ENCODE results near the gene RYR2.

RYR2 gene

DNA sequence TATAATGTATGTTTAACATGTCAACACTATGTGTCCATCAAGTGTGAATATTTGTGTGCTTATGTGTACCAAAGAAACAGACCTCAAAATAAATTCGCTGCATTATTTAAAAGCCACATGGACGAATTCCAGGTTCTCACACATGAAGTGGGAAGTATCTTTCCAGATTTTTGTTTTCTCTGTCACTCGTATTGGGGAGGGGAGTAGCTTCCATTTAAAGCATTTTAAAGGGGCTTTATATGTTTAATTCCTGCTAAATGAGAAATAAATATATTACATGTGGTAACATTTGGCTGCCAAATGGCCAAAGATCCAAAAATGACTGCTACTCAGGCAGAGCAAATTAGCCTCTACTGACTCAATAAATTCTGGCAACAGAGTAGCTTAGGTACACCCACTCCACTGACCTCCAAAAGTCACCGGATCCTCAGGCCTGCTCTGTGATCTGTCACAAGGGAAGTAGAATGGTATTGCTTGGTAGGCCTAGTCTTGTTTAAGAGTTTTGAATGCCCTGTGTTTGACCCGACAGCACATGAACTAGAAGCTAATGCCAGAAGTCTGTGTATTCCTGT is 670.7 kb downstream of the RYR2 start:
- no peak for DNase-seq (ENCODE audit: low spot score)
- in situ Hi-C loops (cut with MboI; ENCODE audit: low pct_unique_long_range_greater_than_20kb, low sequenced_read_pairs, unreplicated experiment) = no loop called here
- TF ChIP-seq, protein P1, sequence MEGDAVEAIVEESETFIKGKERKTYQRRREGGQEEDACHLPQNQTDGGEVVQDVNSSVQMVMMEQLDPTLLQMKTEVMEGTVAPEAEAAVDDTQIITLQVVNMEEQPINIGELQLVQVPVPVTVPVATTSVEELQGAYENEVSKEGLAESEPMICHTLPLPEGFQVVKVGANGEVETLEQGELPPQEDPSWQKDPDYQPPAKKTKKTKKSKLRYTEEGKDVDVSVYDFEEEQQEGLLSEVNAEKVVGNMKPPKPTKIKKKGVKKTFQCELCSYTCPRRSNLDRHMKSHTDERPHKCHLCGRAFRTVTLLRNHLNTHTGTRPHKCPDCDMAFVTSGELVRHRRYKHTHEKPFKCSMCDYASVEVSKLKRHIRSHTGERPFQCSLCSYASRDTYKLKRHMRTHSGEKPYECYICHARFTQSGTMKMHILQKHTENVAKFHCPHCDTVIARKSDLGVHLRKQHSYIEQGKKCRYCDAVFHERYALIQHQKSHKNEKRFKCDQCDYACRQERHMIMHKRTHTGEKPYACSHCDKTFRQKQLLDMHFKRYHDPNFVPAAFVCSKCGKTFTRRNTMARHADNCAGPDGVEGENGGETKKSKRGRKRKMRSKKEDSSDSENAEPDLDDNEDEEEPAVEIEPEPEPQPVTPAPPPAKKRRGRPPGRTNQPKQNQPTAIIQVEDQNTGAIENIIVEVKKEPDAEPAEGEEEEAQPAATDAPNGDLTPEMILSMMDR (IDR thresholded peaks at IDR 0.05; ENCODE audit: extremely low read depth, insufficient read depth, missing control alignments) = no peak

DNA sequence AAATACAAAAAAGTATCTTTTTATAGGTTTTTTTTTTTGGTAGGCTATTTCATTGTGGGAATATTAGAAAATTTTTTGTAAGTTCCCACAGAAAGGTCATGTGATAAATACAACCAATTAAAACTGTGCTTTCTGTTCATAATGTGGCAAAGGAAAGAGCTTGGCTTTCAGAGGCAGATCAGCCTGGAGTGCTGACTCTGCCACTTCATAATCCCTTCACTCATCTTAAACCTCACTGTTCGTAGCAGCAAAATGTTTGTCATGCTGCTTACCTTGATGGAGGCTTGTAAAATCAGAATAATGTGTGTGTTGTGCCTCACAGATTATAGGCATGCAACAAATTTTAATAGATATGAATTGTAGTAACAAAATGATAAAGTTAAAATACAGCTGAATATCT is 671.9 kb downstream of the RYR2 start:
- TF ChIP-seq, protein P1 (IDR thresholded peaks at IDR 0.05; ENCODE audit: extremely low read depth, insufficient read depth, missing control alignments) = no peak
- in situ Hi-C loops (cut with MboI; ENCODE audit: low pct_unique_long_range_greater_than_20kb, low sequenced_read_pairs, unreplicated experiment) = no loop called here
- no peak for DNase-seq (ENCODE audit: low spot score)

DNA sequence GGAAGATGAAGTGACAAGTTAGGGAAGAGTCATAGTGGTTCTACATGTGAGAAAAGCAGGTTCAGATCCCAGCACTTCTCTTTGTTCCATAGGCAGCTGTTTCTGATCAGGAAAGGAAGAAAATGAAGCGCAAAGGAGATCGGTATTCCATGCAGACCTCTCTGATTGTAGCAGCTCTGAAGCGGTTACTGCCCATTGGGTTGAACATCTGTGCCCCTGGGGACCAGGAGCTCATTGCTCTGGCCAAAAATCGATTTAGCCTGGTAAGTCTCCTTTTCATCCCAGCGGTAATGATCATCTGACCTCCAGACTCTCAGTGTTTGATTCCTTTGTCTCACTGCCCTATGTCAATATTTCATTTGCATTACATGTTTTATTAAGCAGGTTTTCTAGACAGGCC is 675.1 kb downstream of the RYR2 start:
- in situ Hi-C loops (cut with MboI; ENCODE audit: low pct_unique_long_range_greater_than_20kb, low sequenced_read_pairs, unreplicated experiment) = no loop called here
- TF ChIP-seq, protein P1 (IDR thresholded peaks at IDR 0.05; ENCODE audit: extremely low read depth, insufficient read depth, missing control alignments) = no peak
- DNase-seq (ENCODE audit: low spot score) = no peak

DNA sequence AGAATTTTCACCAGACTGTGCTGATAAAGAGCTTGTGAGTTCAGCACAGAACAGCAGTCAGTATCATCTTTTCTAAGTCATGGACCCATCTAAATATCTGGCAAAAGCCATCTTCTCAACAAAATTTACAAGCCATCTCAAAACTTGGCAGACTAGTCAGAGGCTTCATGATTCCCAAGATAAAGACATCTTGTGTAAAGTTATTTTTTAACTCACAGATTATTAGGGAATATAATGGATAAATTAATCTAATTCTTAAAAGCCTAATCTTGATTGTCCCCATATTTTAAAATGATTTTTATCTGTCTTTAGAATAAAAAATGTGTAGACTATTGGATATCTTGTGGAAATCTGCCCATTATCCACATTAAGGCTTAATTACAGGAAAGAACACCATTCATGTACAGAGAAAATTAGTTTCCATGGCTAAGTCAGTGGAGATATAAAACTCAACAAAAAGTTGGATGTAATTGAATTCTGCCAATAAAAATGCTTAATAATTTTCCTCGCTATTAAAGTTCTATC is 688.9 kb downstream of the RYR2 start:
- no peak for DNase-seq (ENCODE audit: low spot score)
- TF ChIP-seq, protein P1 (IDR thresholded peaks at IDR 0.05; ENCODE audit: extremely low read depth, insufficient read depth, missing control alignments) = no peak
- in situ Hi-C loops (cut with MboI; ENCODE audit: low pct_unique_long_range_greater_than_20kb, low sequenced_read_pairs, unreplicated experiment) = no loop called here

DNA sequence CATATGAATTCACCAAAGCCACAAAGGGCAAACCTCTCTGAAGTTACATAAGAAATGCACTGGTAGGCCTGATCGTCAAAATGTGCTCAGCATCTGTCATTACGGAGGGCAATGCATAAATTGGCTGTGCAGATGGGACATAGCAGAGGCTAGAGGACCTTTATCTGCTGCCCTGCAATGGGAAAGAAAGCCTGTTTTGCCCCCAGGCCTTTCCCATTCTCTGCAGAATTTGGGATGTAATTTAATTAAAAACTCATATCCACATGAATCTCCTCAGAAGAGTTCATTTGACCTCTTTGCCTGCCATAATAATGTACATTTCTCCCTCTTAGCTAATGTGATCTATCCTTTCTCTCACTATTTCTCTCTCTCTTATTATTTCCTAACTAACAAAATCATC is 690.7 kb downstream of the RYR2 start:
- TF ChIP-seq, protein P1 (IDR thresholded peaks at IDR 0.05; ENCODE audit: extremely low read depth, insufficient read depth, missing control alignments) = no peak
- no peak for DNase-seq (ENCODE audit: low spot score)
- in situ Hi-C loops (cut with MboI; ENCODE audit: low pct_unique_long_range_greater_than_20kb, low sequenced_read_pairs, unreplicated experiment) = no loop called here

DNA sequence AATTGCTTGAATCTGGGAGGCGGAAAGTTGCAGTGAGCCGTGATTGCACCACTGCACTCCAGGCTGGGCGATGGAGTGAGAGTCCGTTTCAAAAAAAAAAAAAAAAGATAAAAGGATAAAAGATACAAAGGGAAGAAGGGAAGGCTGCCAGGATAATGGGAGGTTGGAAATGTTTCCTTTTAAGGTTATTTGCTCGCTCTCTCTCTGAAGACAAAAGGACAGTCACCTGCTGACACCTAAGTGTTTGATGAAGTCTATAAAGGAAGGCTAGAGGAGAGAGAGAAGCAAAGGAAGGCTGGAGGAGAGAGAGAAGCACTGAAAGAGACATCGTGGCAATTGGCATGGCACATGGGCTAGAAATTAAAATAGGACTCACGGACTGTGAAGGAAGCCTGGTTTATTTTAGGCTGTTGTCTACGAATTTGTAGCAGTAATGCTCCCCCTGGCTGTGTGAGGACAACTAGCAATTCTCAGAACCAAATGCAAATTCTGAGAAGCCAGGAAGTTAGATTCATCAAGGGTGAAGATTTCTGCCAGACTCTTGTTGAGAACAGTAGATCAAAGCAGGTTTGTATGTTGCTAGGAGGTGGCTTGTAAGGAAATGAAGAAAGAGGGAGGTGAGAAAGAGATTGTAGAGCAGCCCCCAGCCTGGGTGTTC is 694.5 kb downstream of the RYR2 start:
- TF ChIP-seq, protein P1 (IDR thresholded peaks at IDR 0.05; ENCODE audit: extremely low read depth, insufficient read depth, missing control alignments) = no peak
- in situ Hi-C loops (cut with MboI; ENCODE audit: low pct_unique_long_range_greater_than_20kb, low sequenced_read_pairs, unreplicated experiment) = no loop called here
- no peak for DNase-seq (ENCODE audit: low spot score)
